GM12878 (cell line): ENCODE data around the gene CACNG1. TPM values are rescaled to one million over a fixed set of nuclear protein-coding genes. Genes with fewer than 3 reads are reported as not detected.

Experiments
- ATAC-seq: fragments of 200-7000 bp; cut with Tn5 transposase; 3 replicates; pipeline ENCODE4 v1.9.1; 2020; ENCODE audit warnings: mild to moderate bottlenecking, moderate library complexity
- BruUV-seq: library from RNA; stranded (reverse); fragments of 400-500 nt; replicated peaks from 2 replicates; lab custom pipeline; 2021; lab: Mats Ljungman, UMichigan
- CTCF ChIA-PET: fragments of 300-600 bp; sonication (Branson Sonifier 250); formaldehyde crosslinking; extraction: SDS; loops from one replicate; lab custom pipeline; 2021; ENCODE audit warnings: inconsistent platforms; lab: Yijun Ruan, JAX
- POLR2A ChIA-PET: fragments of 350-600 bp; formaldehyde crosslinking; extraction: SDS; loops from one replicate; lab custom pipeline; 2021; ENCODE audit warnings: inconsistent platforms; lab: Charles Lee
- RAD21 ChIA-PET: fragments of 300-600 bp; sonication (Branson Sonifier 250); formaldehyde crosslinking; loops from one replicate; lab custom pipeline; 2023; ENCODE audit warnings: antibody characterized with exemption; ENCODE audit not compliant: unreplicated experiment; lab: Charles Lee
- SMC1A ChIA-PET: fragments of 300-600 bp; sonication (Branson Sonifier 250); formaldehyde crosslinking; loops from one replicate; lab custom pipeline; 2023; ENCODE audit not compliant: unreplicated experiment, uncharacterized antibody; lab: Charles Lee
- DNase-seq: peaks from one replicate; pipeline ENCODE4 v3.0.0-alpha.2; 2011; ENCODE audit warnings: low read depth, low spot score
- FAIRE-seq: peaks from 3 replicates; lab custom pipeline; 2011; peaks lifted over from hg19 to GRCh38; lab: Jason Lieb, UNC
- H2AFZ ChIP-seq: 2 replicates; pipeline ENCODE4 v1.6.0; 2011; ENCODE audit warnings: low read depth, low read length, control low read depth; ENCODE audit not compliant: control insufficient read depth
- H3K27ac ChIP-seq: 2 replicates; pipeline ENCODE4 v1.5.1; 2011; ENCODE audit warnings: control low read depth; ENCODE audit not compliant: control insufficient read depth, insufficient read depth
- H3K27me3 ChIP-seq, 2 experiments: replicated peaks in 1 of 2; 2 replicates each; pipeline versions ENCODE4 v1.6.0 to v1.6.1; 2011; ENCODE audit warnings: low read length in 1 of 2; ENCODE audit not compliant: control insufficient read depth in 2 of 2, insufficient read depth in 2 of 2
- H3K36me3 ChIP-seq, 2 experiments: 2 replicates each; pipeline ENCODE4 v1.5.1; 2011; ENCODE audit warnings: low read length in 1 of 2; ENCODE audit not compliant: control insufficient read depth in 2 of 2, insufficient read depth in 2 of 2
- H3K4me1 ChIP-seq: 2 replicates; pipeline ENCODE4 v1.6.1; 2011; ENCODE audit warnings: mild to moderate bottlenecking, low read length, moderate library complexity, mixed read lengths; ENCODE audit not compliant: control insufficient read depth, insufficient read depth
- H3K4me2 ChIP-seq: 2 replicates; pipeline ENCODE4 v1.6.0; 2011; ENCODE audit warnings: control low read depth; ENCODE audit not compliant: control insufficient read depth, insufficient read depth
- H3K4me3 ChIP-seq: fragments of 200-600 bp; sonication (generic); 2 replicates; pipeline ENCODE4 v1.5.1; 2016
- H3K79me2 ChIP-seq: 2 replicates; pipeline ENCODE4 v1.6.0; 2011; ENCODE audit warnings: low read length; ENCODE audit not compliant: control insufficient read depth, insufficient read depth
- H3K9ac ChIP-seq: 2 replicates; pipeline ENCODE4 v1.8.0; 2011; ENCODE audit warnings: low read length, control low read depth, mixed read lengths; ENCODE audit not compliant: control insufficient read depth, insufficient read depth
- H3K9me3 ChIP-seq: replicated peaks from 3 replicates; pipeline ENCODE4 v1.5.1; 2011; ENCODE audit warnings: mild to moderate bottlenecking, low read length; ENCODE audit not compliant: control insufficient read depth, insufficient read depth
- H4K20me1 ChIP-seq: 2 replicates; pipeline ENCODE4 v1.6.0; 2011; ENCODE audit not compliant: control insufficient read depth, insufficient read depth
- EGR1 ChIP-seq, 2 experiments: IDR thresholded peaks; 1 replicate in 1 of 2; 2 replicates in 1 of 2; pipeline ENCODE4 v1.6.1; 2011 to 2012; ENCODE audit warnings: low read depth in 2 of 2, low read length in 2 of 2, borderline replicate concordance in 1 of 2, mild to moderate bottlenecking in 1 of 2, moderate library complexity in 1 of 2
- GATAD2B ChIP-seq: fragments of 450-650 bp; conservative IDR thresholded peaks from 2 replicates; pipeline ENCODE4 v1.6.1; 2017; ENCODE audit warnings: low read depth, mild to moderate bottlenecking, moderate library complexity
- HDGF ChIP-seq: fragments of 450-650 bp; IDR thresholded peaks from 2 replicates; pipeline ENCODE4 v1.6.1; 2016; ENCODE audit warnings: antibody characterized with exemption
- KAT2A ChIP-seq: conservative IDR thresholded peaks from 2 replicates; pipeline ENCODE4 v1.6.1; 2011; ENCODE audit warnings: low read depth, low read length; ENCODE audit not compliant: control insufficient read depth
- NFYB ChIP-seq: IDR thresholded peaks from 2 replicates; pipeline ENCODE4 v1.6.1; 2011; ENCODE audit warnings: low read depth, mild to moderate bottlenecking, low read length, improper control_type of control experiment, moderate library complexity; ENCODE audit not compliant: insufficient read depth
- TCF7 ChIP-seq: IDR thresholded peaks from 2 replicates; pipeline ENCODE4 v1.6.1; 2014; ENCODE audit warnings: antibody characterized with exemption, borderline replicate concordance
- ZBTB33 ChIP-seq: fragments of 450-650 bp; IDR thresholded peaks from 2 replicates; pipeline ENCODE4 v1.6.1; 2017; ENCODE audit warnings: mild to moderate bottlenecking
- in situ Hi-C: fragments of 300-500 bp; cut with MboI; formaldehyde crosslinking; loops from 9 replicates; pipeline ENCODE4 v1.14.3; 2018; ENCODE audit warnings: mixed read lengths
- intact Hi-C: fragments of 100-400 bp; cut with micrococcal nuclease; formaldehyde crosslinking; loops from one replicate; pipeline ENCODE4 v1.14.2; 2022; ENCODE audit not compliant: unreplicated experiment
- polyA plus RNA-seq, 11 experiments: library from polyadenylated mRNA; depleted of rRNA in 4 of 11; unstranded in 6 of 11; stranded (reverse) in 5 of 11; fragments of >200 nt; fragmentation: Nextera tagmentation in 4 of 11; fragmentation: Illumina TruSeq in 1 of 11; extraction: Ambion mirVana in 4 of 11; extraction: Trizol in 1 of 11; gene quantifications; 1 replicate in 1 of 11; 2 replicates in 10 of 11; pipeline versions ENCODE4 v1.2.1 to v1.2.3, GENCODE V29; 2011 to 2016; ENCODE audit warnings: inconsistent platforms in 2 of 11, missing spikeins in 2 of 11, low read depth in 1 of 11
- total RNA-seq, 4 experiments: library from RNA; depleted of rRNA in 3 of 4; stranded (reverse); fragments of >200 nt in 3 of 4; fragmentation: Illumina TruSeq in 1 of 4; extraction: Trizol in 1 of 4; gene quantifications; 2 replicates each; pipeline versions ENCODE4 v1.2.1 to v1.2.3, GENCODE V29; 2013 to 2021

Gene CACNG1
- total and polyA plus RNA-seq, 10 of the 15 experiments (the other 5 are each of a cell fraction or from before 2014, with no cell fraction given): not detected

- Histone ChIP-seq H3K4me1 (no peaks in the 10 kb centered on the region), H3K36me3 (peaks cover 11 to 31% of the 10 kb centered on the region in 2 experiments), H3K9ac (no peak overlapping the region), H3K4me3 (no peak overlapping the region), H4K20me1 (no peaks in the 10 kb centered on the region), H3K27me3 (no peaks in the 10 kb centered on the region), H3K9me3 (no peaks in the 10 kb centered on the region), H3K79me2 (no peaks in the 10 kb centered on the region; the same call in none of the 2 replicates), H2AFZ (no peak overlapping the region)
- DNase-seq (no peak), ATAC-seq (no peak)
- ChIA-PET CTCF (no interaction called here), POLR2A (interaction anchor here (0.6 kb wide), 1 partner anchor 69 kb away, joined by 4 read pairs; no protein-coding TSS in a partner anchor)
- TF ChIP-seq GATAD2B (no peak), HDGF (no peak), EGR1 (IDR thresholded peaks at IDR 0.05; ENCODE audit: borderline replicate concordance in 1 of 2, low read depth in 2 of 2, low read length in 2 of 2) (no peak), KAT2A (no peak), ZBTB33 (no peak), TCF7 (no peak), NFYB (no peak)
- TF ChIP-seq, all 136 proteins: peak for 0
- ChIA-PET RAD21 (no interaction called here), SMC1A (interaction anchor here (0.9 to 1.4 kb wide), 2 partner anchors 13 to 53 kb away, joined by 3 to 4 read pairs; no protein-coding TSS in a partner anchor)
- in situ Hi-C loops (no loop called here), intact Hi-C loops (no loop called here)
- FAIRE-seq: no peak
- BruUV-seq: no TSS peak
- Histone ChIP-seq H3K4me2 (no peak overlapping the region), H3K27ac (no peak overlapping the region)
Observed at GRCh38 chr17:67105213-67105612, 60.9 kb downstream of the CACNG1 start.

Other genes starting within 250 kb of the CACNG1 start
- not detected in 2 replicates for gene CACNG5, start 209.4 kb upstream of the CACNG1 start, total RNA-seq (2014; rRNA removed)
- not detected in 2 replicates for gene CACNG5, start 209.4 kb upstream of the CACNG1 start, total RNA-seq (2014; rRNA removed; fragmentation: Illumina TruSeq; extraction: Trizol)
- gene CACNG5, start 209.4 kb upstream of the CACNG1 start, total RNA-seq (2021): not detected in 2 replicates
- gene CACNG5, start 209.4 kb upstream of the CACNG1 start, polyA plus RNA-seq (2011; rRNA removed): not detected in 2 replicates
- gene CACNG5, start 209.4 kb upstream of the CACNG1 start, polyA plus RNA-seq (2014; fragmentation: Illumina TruSeq; extraction: Trizol): not detected in 2 replicates
- not detected for gene CACNG5, start 209.4 kb upstream of the CACNG1 start, polyA plus RNA-seq (2014; fragmentation: Nextera tagmentation; extraction: Ambion mirVana)
- not detected in 2 replicates for gene CACNG5, start 209.4 kb upstream of the CACNG1 start, polyA plus RNA-seq (2014; rRNA removed)
- not detected for gene CACNG5, start 209.4 kb upstream of the CACNG1 start, polyA plus RNA-seq (2016; fragmentation: Nextera tagmentation; extraction: Ambion mirVana)
- not detected in 2 replicates for gene CACNG4, start 79.8 kb upstream of the CACNG1 start, total RNA-seq (2014; rRNA removed)
- gene CACNG4, start 79.8 kb upstream of the CACNG1 start, total RNA-seq (2014; rRNA removed; fragmentation: Illumina TruSeq; extraction: Trizol): not detected in 2 replicates
- gene CACNG4, start 79.8 kb upstream of the CACNG1 start, total RNA-seq (2021): 0.08 TPM in 1 of 2 replicates, not detected in the other
- 0.04 and 0.08 TPM in 2 replicates for gene CACNG4, start 79.8 kb upstream of the CACNG1 start, polyA plus RNA-seq (2011; rRNA removed)
- not detected in 2 replicates for gene CACNG4, start 79.8 kb upstream of the CACNG1 start, polyA plus RNA-seq (2014; fragmentation: Illumina TruSeq; extraction: Trizol)
- not detected for gene CACNG4, start 79.8 kb upstream of the CACNG1 start, polyA plus RNA-seq (2014; fragmentation: Nextera tagmentation; extraction: Ambion mirVana)
- not detected in 2 replicates for gene CACNG4, start 79.8 kb upstream of the CACNG1 start, polyA plus RNA-seq (2014; rRNA removed)
- gene CACNG4, start 79.8 kb upstream of the CACNG1 start, polyA plus RNA-seq (2016; fragmentation: Nextera tagmentation; extraction: Ambion mirVana): not detected
- gene HELZ, start 200.6 kb downstream of the CACNG1 start, total RNA-seq (2014; rRNA removed): 16.7 and 19.6 TPM in 2 replicates
- gene HELZ, start 200.6 kb downstream of the CACNG1 start, total RNA-seq (2014; rRNA removed; fragmentation: Illumina TruSeq; extraction: Trizol): 21.5 and 23.4 TPM in 2 replicates
- gene HELZ, start 200.6 kb downstream of the CACNG1 start, total RNA-seq (2021): 32.7 and 36.4 TPM in 2 replicates
- 29.3 and 42.1 TPM in 2 replicates for gene HELZ, start 200.6 kb downstream of the CACNG1 start, polyA plus RNA-seq (2011; rRNA removed)
- 12.6 and 15.6 TPM in 2 replicates for gene HELZ, start 200.6 kb downstream of the CACNG1 start, polyA plus RNA-seq (2014; fragmentation: Illumina TruSeq; extraction: Trizol)
- 1 to 10 TPM; 1.5 to 8.1 TPM for gene HELZ, start 200.6 kb downstream of the CACNG1 start, polyA plus RNA-seq (2014; fragmentation: Nextera tagmentation; extraction: Ambion mirVana)
- gene HELZ, start 200.6 kb downstream of the CACNG1 start, polyA plus RNA-seq (2014; rRNA removed): 7.3 and 7.9 TPM in 2 replicates
- gene HELZ, start 200.6 kb downstream of the CACNG1 start, polyA plus RNA-seq (2016; fragmentation: Nextera tagmentation; extraction: Ambion mirVana): 10 to 100 TPM; 34.1 to 36.8 TPM